HUES6 (cell line): ENCODE measurements around the gene FMC1.

Experiments used
- H3K27ac ChIP-seq: 2 replicates; pipeline ENCODE4 v1.7.0; 2013; ENCODE audit warnings: low read depth, mild to moderate bottlenecking, low read length, inconsistent platforms
- H3K27me3 ChIP-seq: 2 replicates; pipeline ENCODE4 v1.6.1; 2013; ENCODE audit warnings: low read length; ENCODE audit not compliant: control insufficient read depth, insufficient read depth
- H3K36me3 ChIP-seq: 2 replicates; pipeline ENCODE4 v1.6.1; 2013; ENCODE audit warnings: low read length; ENCODE audit not compliant: control insufficient read depth, insufficient read depth
- H3K4me1 ChIP-seq: 2 replicates; pipeline ENCODE4 v1.6.1; 2013; ENCODE audit warnings: low read length; ENCODE audit not compliant: control insufficient read depth, insufficient read depth
- H3K4me3 ChIP-seq: 2 replicates; pipeline ENCODE4 v1.5.1; 2013; ENCODE audit warnings: low read depth, low read length
- H3K9ac ChIP-seq: one replicate; pipeline ENCODE4 v1.6.1; 2013; ENCODE audit warnings: mild to moderate bottlenecking, low read length
- H3K9me3 ChIP-seq: 2 replicates; pipeline ENCODE4 v1.6.1; 2013; ENCODE audit warnings: low read depth, low read length; ENCODE audit not compliant: control insufficient read depth, insufficient read depth

FMC1 gene

DNA sequence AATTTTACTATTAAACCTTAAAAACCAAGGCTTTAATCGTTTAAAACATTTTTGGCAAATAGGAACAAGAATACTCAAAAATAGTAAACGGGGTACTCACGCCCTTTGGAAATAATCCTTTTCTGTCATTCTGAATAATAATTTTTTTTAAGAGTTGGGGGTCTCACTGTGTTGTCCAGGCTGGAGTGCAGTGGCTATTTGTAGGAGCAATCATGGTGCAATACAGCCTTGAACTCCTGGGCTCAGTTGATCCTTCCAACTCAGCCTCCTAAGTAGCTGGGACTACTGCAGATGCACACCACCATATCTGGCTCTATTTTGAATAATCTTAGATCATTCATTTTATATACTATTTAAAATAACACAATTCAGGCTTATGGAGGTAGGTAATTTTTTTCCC lies 43.5 kb downstream of the FMC1 start:
- Histone ChIP-seq H3K4me1 (no peaks in the 10 kb centered on the region), H3K36me3 (peaks cover 60% of the 10 kb centered on the region), H3K27me3 (no peaks in the 10 kb centered on the region), H3K27ac (no peak overlapping the region), H3K9ac (no peak overlapping the region), H3K4me3 (no peak overlapping the region), H3K9me3 (no peaks in the 10 kb centered on the region)

DNA sequence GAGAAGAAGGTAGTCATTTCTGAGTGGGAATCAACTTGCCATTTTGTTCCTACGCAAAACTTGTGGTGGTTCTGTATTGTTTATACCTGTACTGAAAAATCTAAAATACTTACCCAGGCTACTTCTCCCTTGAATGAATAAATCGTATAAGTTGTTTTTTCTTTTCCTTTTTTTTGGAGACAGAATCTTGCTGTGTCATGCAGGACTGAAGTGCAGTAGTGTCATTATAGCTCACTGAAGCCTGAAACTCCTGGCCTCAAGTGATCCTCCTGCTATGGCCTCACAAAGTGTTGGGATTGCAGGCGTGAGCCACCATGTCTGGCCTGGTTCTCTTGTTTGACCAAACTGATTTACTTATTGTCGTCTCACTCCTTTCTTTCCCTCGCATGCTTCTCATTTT lies 46.5 kb downstream of the FMC1 start:
- Histone ChIP-seq H3K9me3 (no peaks in the 10 kb centered on the region), H3K4me3 (no peak overlapping the region), H3K9ac (no peak overlapping the region), H3K4me1 (no peaks in the 10 kb centered on the region), H3K36me3 (peaks cover 59% of the 10 kb centered on the region), H3K27ac (peak overlapping the region; percentile 33; the same call in 1 of the 2 replicates), H3K27me3 (no peaks in the 10 kb centered on the region)

DNA sequence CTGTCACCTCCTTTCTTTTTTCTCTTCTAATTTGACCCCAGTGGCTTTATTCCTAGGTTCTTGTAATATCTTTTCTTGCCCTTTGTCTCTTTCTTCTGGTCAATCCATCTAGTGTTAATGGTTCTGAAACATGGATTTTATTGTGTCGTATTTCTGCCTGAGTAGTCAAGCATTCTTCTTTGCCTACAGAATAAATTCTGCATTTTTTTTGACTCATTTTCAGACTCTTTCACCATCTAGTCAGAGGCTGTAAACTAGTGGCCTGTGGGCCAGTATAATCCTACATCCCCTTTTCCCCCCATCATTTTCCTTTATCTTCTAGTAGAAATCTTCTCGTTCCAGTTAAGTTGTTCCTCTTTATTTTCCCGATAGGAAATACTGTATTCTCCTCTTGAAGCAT lies 48.0 kb downstream of the FMC1 start:
- Histone ChIP-seq H3K36me3 (peaks cover 63% of the 10 kb centered on the region), H3K9me3 (no peaks in the 10 kb centered on the region), H3K9ac (no peak overlapping the region), H3K27ac (no peak overlapping the region), H3K4me1 (no peaks in the 10 kb centered on the region), H3K4me3 (no peak overlapping the region), H3K27me3 (no peaks in the 10 kb centered on the region)

DNA sequence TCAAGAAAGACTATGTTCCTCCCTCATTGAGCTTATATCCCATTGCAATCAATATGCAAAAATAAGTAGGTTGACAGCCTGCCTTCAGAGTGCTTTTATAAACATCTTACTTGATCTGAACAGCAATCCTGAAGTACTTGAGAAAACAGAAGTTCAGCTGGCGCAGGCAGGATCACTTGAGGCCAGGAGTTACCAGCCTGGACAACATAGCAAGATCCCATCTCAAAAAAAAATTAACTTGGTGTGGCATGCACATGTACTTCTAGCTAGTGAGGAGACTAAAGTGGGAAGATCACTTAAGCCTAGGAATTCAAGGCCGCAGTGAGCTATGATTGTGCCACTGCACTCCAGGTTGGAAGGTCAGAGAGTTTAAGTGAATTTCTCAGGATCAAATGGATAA lies 48.6 kb downstream of the FMC1 start:
- H3K4me1 ChIP-seq: no peaks in the 10 kb centered on the region
- peaks cover 65% of the 10 kb centered on the region for H3K36me3 ChIP-seq
- H3K9ac ChIP-seq: no peak overlapping the region
- no peak overlapping the region for H3K4me3 ChIP-seq
- no peak overlapping the region for H3K27ac ChIP-seq
- H3K27me3 ChIP-seq: no peaks in the 10 kb centered on the region
- H3K9me3 ChIP-seq: no peaks in the 10 kb centered on the region

DNA sequence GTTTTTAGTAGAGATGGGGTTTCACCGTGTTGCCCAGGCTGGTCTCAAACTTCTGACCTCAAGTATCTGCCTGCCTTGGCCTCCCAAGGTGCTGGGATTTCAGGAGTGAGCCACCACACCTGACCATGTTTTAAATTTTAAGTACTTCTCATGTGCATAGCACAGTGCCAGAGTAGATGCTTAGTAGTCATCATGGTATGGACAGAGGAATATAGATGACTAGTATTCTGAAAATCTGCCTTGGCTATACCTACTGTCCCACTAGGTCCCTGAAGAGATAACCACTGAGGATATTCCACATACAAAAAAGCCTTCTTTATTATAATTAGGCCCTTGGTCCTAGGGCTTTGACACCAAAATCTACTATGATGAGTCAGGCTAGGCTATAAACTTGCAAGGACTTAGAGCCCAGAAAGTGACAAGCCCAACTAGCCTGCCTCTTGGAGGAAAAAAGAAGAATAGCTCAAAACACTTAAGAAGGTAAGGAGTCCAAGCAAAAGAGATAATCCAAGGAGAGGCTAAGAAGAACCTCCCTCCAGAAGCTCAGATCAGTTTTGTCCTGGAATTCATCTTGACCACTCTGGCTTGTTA lies 52.6 kb downstream of the FMC1 start:
- Histone ChIP-seq H3K9me3 (no peaks in the 10 kb centered on the region), H3K36me3 (peaks cover 72% of the 10 kb centered on the region), H3K9ac (no peak overlapping the region), H3K4me1 (no peaks in the 10 kb centered on the region), H3K27ac (no peak overlapping the region), H3K4me3 (no peak overlapping the region), H3K27me3 (no peaks in the 10 kb centered on the region)

DNA sequence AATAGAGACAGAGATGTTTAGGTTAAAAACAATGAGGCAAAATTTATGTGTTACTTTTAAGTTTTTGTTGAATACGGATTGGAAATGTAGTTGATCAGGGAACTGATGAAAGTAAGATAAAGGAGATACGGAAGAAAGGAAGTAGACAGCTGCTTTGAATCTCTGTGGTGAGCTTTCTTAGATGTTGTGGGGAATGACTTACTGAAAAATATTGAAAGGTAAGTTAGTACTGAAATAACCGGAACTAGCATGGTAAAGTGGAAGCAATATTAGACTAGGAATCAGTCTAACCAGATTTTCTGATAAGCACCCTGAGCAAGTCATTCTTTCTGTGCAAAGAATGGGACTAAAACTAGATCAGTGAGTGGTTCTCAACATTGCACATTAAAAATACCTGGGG lies 53.4 kb downstream of the FMC1 start:
- H3K9ac ChIP-seq: no peak overlapping the region

More for the DNA sequence above, 53.4 kb downstream of the FMC1 start:
- Histone ChIP-seq H3K9me3 (no peaks in the 10 kb centered on the region), H3K4me1 (no peaks in the 10 kb centered on the region), H3K27me3 (no peaks in the 10 kb centered on the region), H3K27ac (no peak overlapping the region), H3K36me3 (peaks cover 72% of the 10 kb centered on the region), H3K4me3 (no peak overlapping the region)
